T-helper 1 cell treated with Interleukin-12 subunit alpha and Interleukin-12 subunit beta and Interleukin-4 antibody, amounts not matched to agents 30 μg/mL and 1 μg/mL, for 36 hours (primary cell): ENCODE results near the gene AHSA1.

Source experiments
- H3K27ac Mint-ChIP-seq: one replicate; pipeline ENCODE4 v1.8.0; 2021; ENCODE audit warnings: mild to moderate bottlenecking, mixed read lengths
- H3K27me3 Mint-ChIP-seq: one replicate; pipeline ENCODE4 v1.8.0; 2021; ENCODE audit warnings: low read depth, mixed read lengths
- H3K36me3 Mint-ChIP-seq: one replicate; pipeline ENCODE4 v1.8.0; 2021; ENCODE audit warnings: low read depth, mixed read lengths
- H3K4me1 Mint-ChIP-seq: one replicate; pipeline ENCODE4 v1.8.0; 2021; ENCODE audit warnings: low read depth, mixed read lengths
- H3K4me3 Mint-ChIP-seq: one replicate; pipeline ENCODE4 v1.8.0; 2021; ENCODE audit warnings: mild to moderate bottlenecking, moderate library complexity, mixed read lengths
- H3K9me3 Mint-ChIP-seq: one replicate; pipeline ENCODE4 v1.8.0; 2021; ENCODE audit warnings: mixed read lengths

The AHSA1 gene

GRCh38 chr14:77509366-77509765 lies 51.5 kb downstream of the AHSA1 start:
- H3K9me3 Mint-ChIP-seq = no peaks in the 10 kb centered on the region
- H3K4me1 Mint-ChIP-seq = no peaks in the 10 kb centered on the region
- no peak overlapping the region for H3K4me3 Mint-ChIP-seq
- H3K36me3 Mint-ChIP-seq = peaks cover 32% of the 10 kb centered on the region
- no peaks in the 10 kb centered on the region for H3K27me3 Mint-ChIP-seq
- no peak overlapping the region for H3K27ac Mint-ChIP-seq

GRCh38 chr14:77511486-77512162 lies 53.7 kb downstream of the AHSA1 start:
- Mint-ChIP-seq H3K27ac (no peak overlapping the region), H3K4me3 (no peak overlapping the region), H3K27me3 (no peaks in the 10 kb centered on the region), H3K4me1 (no peaks in the 10 kb centered on the region), H3K9me3 (no peaks in the 10 kb centered on the region), H3K36me3 (peaks cover 31% of the 10 kb centered on the region)

GRCh38 chr14:77516126-77516525 lies 58.2 kb downstream of the AHSA1 start:
- H3K4me3 Mint-ChIP-seq = no peak overlapping the region
- no peaks in the 10 kb centered on the region for H3K4me1 Mint-ChIP-seq
- peaks cover 43% of the 10 kb centered on the region for H3K36me3 Mint-ChIP-seq
- H3K27ac Mint-ChIP-seq = no peak overlapping the region
- H3K27me3 Mint-ChIP-seq = no peaks in the 10 kb centered on the region
- H3K9me3 Mint-ChIP-seq = no peaks in the 10 kb centered on the region
